ENCODE results near the gene EFHB. TPM values are rescaled to one million over a fixed set of nuclear protein-coding genes. Genes with fewer than 3 reads are reported as not detected.
"Not testable (repeated sequence)": the region's sequence is repeated elsewhere in the genome, so short reads cannot be mapped to it uniquely, and the experiment has no call there.

EFHB gene
- total RNA-seq, 3 donors from 2014 or later, result 1.1 TPM; not detected in 2

DNA sequence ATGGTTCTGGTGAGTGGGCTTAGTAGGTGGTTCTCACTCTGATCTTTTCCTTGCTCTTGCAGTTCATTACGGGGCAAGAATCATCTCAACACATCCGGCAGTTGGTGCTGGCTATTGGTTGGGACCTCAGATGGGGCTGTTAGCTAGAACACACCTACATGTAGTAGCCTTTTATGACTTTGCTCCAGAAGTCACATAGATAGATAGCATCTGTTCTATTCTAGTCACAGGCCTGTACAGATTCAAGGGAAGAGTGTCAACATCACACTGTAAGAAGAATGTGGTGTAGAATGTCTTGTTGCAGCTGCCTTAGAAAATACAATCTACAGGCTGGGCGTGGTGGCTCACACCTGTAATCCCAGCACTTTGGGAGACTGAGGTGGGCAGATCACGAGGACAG lies 27.9 kb upstream of the EFHB start:
- no peaks in the 10 kb centered on the region for H3K9me3 ChIP-seq
- TF ChIP-seq, protein P1, sequence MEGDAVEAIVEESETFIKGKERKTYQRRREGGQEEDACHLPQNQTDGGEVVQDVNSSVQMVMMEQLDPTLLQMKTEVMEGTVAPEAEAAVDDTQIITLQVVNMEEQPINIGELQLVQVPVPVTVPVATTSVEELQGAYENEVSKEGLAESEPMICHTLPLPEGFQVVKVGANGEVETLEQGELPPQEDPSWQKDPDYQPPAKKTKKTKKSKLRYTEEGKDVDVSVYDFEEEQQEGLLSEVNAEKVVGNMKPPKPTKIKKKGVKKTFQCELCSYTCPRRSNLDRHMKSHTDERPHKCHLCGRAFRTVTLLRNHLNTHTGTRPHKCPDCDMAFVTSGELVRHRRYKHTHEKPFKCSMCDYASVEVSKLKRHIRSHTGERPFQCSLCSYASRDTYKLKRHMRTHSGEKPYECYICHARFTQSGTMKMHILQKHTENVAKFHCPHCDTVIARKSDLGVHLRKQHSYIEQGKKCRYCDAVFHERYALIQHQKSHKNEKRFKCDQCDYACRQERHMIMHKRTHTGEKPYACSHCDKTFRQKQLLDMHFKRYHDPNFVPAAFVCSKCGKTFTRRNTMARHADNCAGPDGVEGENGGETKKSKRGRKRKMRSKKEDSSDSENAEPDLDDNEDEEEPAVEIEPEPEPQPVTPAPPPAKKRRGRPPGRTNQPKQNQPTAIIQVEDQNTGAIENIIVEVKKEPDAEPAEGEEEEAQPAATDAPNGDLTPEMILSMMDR (IDR thresholded peaks at IDR 0.05), result no peak
- intact Hi-C loops (cut with DNase I, micrococcal nuclease), result no loop called here
- no peaks in the 10 kb centered on the region for H3K36me3 ChIP-seq (ENCODE audit: low read depth)
- H3K4me3 ChIP-seq, result no peak overlapping the region
- DNase-seq, result peak in 1 of 3 donors; percentile 17
- no peaks in the 10 kb centered on the region for H3K4me1 ChIP-seq (ENCODE audit: low read depth)
- peak; percentile 89 for ATAC-seq

DNA sequence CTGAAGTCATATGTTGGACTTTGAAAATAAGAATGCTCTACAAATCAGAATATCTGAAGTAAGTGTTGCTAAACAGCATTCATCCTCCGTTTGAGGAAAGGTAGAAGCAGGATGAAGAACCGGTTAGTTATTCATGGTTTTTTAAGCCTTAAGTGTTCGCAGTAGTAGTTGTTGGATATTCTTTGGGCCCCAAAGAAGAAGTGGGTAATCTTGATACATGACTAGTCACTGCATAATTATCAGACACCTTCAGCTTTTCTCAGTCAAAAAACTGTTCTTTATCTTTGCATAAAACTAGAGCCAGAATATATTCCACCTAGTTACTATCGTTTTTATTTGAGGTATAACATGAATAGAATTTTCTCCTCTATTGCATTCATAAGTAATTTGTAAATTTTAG lies 26.7 kb upstream of the EFHB start:
- no peak for ATAC-seq
- TF ChIP-seq, protein P1 (IDR thresholded peaks at IDR 0.05), result no peak
- Histone ChIP-seq H3K9me3 (no peaks in the 10 kb centered on the region), H3K36me3 (ENCODE audit: low read depth) (no peaks in the 10 kb centered on the region), H3K4me3 (no peak overlapping the region), H3K4me1 (ENCODE audit: low read depth) (no peaks in the 10 kb centered on the region)
- intact Hi-C loops (cut with DNase I, micrococcal nuclease), result no loop called here
- no peak for DNase-seq

- intact Hi-C loops (cut with DNase I, micrococcal nuclease), result no loop called here
Measured at GRCh38 chr3:19959505-19959904, 25.5 kb upstream of the EFHB start.

GRCh38 chr3:19957354-19957753 lies 23.3 kb upstream of the EFHB start:
- ATAC-seq, result peak; percentile 14
- DNase-seq; H3K36me3 ChIP-seq (ENCODE audit: low read depth); H3K4me3 ChIP-seq; intact Hi-C loops (cut with DNase I, micrococcal nuclease); H3K9me3 ChIP-seq; H3K4me1 ChIP-seq (ENCODE audit: low read depth): not testable (repeated sequence)

More at GRCh38 chr3:19959505-19959904, 25.5 kb upstream of the EFHB start:
- Histone ChIP-seq H3K9me3 (no peaks in the 10 kb centered on the region), H3K4me1 (ENCODE audit: low read depth) (no peaks in the 10 kb centered on the region), H3K4me3 (no peak overlapping the region), H3K36me3 (ENCODE audit: low read depth) (no peaks in the 10 kb centered on the region)
- DNase-seq (no peak), ATAC-seq (no peak)
- TF ChIP-seq, protein P1 (IDR thresholded peaks at IDR 0.05), result no peak

DNA sequence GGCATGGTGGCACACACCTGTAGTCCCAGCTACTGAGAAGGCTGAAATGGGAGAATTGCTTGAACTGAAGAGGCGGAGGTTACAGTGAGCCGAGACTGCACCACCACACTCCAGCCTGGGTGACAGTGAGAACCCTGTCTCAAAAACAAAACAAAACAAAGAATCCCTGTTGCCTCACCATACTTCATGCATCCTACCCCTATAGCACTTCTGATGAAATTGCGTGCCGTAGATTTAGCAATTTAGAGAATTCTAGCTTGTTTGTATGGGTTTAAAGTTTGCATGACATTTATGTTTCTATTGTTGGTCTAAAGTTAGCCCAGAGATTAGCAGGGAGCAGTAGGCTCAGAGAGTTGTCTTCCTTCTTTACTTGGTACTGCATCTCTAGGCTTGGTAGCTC lies 20.7 kb upstream of the EFHB start:
- no peaks in the 10 kb centered on the region for H3K36me3 ChIP-seq (ENCODE audit: low read depth)
- no peaks in the 10 kb centered on the region for H3K9me3 ChIP-seq
- TF ChIP-seq, protein P1 (IDR thresholded peaks at IDR 0.05), result no peak
- ATAC-seq, result no peak
- no peak for DNase-seq
- no peak overlapping the region for H3K4me3 ChIP-seq
- intact Hi-C loops (cut with DNase I, micrococcal nuclease), result no loop called here
- peaks cover 6% of the 10 kb centered on the region for H3K4me1 ChIP-seq (ENCODE audit: low read depth)

DNA sequence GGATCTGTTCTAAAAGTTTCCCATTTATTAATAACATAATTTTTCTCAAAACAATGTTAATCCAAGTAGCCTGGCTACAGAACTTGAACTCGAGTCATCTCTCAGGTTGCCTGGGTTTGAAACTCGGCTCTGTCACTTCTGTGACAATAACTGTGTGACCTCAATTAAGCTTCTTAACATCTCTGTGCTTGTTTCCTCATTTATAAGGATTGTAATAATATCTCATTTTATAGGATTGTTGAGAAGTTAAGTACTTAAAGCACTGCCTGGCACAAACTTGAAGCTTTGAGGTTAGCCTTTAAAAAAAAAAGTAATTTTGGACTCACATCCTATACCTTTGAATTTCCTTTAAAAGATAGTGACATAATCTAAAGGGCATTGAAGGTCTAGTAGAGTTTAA lies 16.3 kb upstream of the EFHB start:
- Histone ChIP-seq H3K4me1 (ENCODE audit: low read depth) (peaks cover 19% of the 10 kb centered on the region), H3K9me3 (no peaks in the 10 kb centered on the region), H3K4me3 (no peak overlapping the region), H3K36me3 (ENCODE audit: low read depth) (no peaks in the 10 kb centered on the region)
- DNase-seq (no peak), ATAC-seq (no peak)
- TF ChIP-seq, protein P1 (IDR thresholded peaks at IDR 0.05), result no peak
- intact Hi-C loops (cut with DNase I, micrococcal nuclease), result no loop called here

Data from mucosa of descending colon (tissue), 3 donors.